Measurements from ENCODE around the gene PADI3. TPM values are rescaled to one million over a fixed set of nuclear protein-coding genes. Genes with fewer than 3 reads are reported as not detected.

The PADI3 gene
- total and polyA plus RNA-seq, 2 of the 4 experiments (the other 2 are of a cell fraction): not detected

- ATAC-seq (ENCODE audit: low read depth): no peak
- Histone ChIP-seq H2BK15ac (ENCODE audit: low read depth, low read length) (no peak overlapping the region), H3K79me1 (ENCODE audit: low read depth in 1 of 2, low read length in 2 of 2) (no peaks in the 10 kb centered on the region), H3K9ac (ENCODE audit: low read depth, low read length) (no peak overlapping the region), H3K27me3 (ENCODE audit: control insufficient read depth, insufficient read depth, low read length) (peaks cover 59% of the 10 kb centered on the region), H3K56ac (ENCODE audit: extremely low read depth, insufficient read depth, low read length) (no peak overlapping the region), H2AK9ac (replicated peaks; ENCODE audit: low read depth, low read length, poor library complexity) (no peak overlapping the region), H3K4me2 (ENCODE audit: low read depth, low read length) (no peak overlapping the region), H4K20me1 (ENCODE audit: insufficient read depth, low read length) (no peaks in the 10 kb centered on the region), H3K14ac (replicated peaks; ENCODE audit: low read depth, low read length) (no peak overlapping the region), H3K36me3 (ENCODE audit: control insufficient read depth, insufficient read depth, low read length) (no peaks in the 10 kb centered on the region), H2BK120ac (ENCODE audit: low read depth, low read length) (no peak overlapping the region), H3K4ac (ENCODE audit: low read depth, low read length) (no peak overlapping the region), H3K18ac (ENCODE audit: low read depth, low read length) (no peak overlapping the region), H4K5ac (ENCODE audit: low read depth, low read length) (no peak overlapping the region), H4K91ac (ENCODE audit: insufficient read depth, low read depth, low read length) (no peak overlapping the region), H3K4me3 (ENCODE audit: insufficient read depth, low read depth, low read length) (no peak overlapping the region), H2AK5ac (ENCODE audit: low read depth, low read length) (no peak overlapping the region), H3K27ac (ENCODE audit: insufficient read depth, low read length) (no peak overlapping the region), H2BK5ac (ENCODE audit: low read depth, low read length, poor library complexity, severe bottlenecking) (no peak overlapping the region), H2AFZ (replicated peaks; ENCODE audit: low read length, poor library complexity) (no peak overlapping the region), H4K8ac (ENCODE audit: low read depth in 2 of 2, low read length in 2 of 2) (no peak overlapping the region), H3K9me3 (ENCODE audit: control insufficient read depth, insufficient read depth, low read length) (no peaks in the 10 kb centered on the region; the same call in 1 of the 2 replicates), H3K4me1 (ENCODE audit: control insufficient read depth, insufficient read depth, low read length) (no peaks in the 10 kb centered on the region), H3K9me1 (ENCODE audit: insufficient read depth, low read length) (no peaks in the 10 kb centered on the region), H3K23ac (ENCODE audit: low read depth, low read length) (no peak overlapping the region), H2BK20ac (ENCODE audit: low read depth, low read length) (no peak overlapping the region)
- ChIA-PET CTCF (no interaction called here), POLR2A (ENCODE audit: unreplicated experiment) (no interaction called here)
- TF ChIP-seq NFE2L2 (IDR thresholded peaks at IDR 0.05; ENCODE audit: low read depth, low read length) (no peak), MXI1 (IDR thresholded peaks at IDR 0.05; ENCODE audit: borderline replicate concordance, low read depth, low read length) (no peak), CHD1 (IDR thresholded peaks at IDR 0.05; ENCODE audit: low read depth, low read length) (no peak), RFX5 (IDR thresholded peaks at IDR 0.05; ENCODE audit: low read depth, low read length) (no peak), RAD21 (IDR thresholded peaks at IDR 0.05; ENCODE audit: low read length) (no peak), SMC3 (IDR thresholded peaks at IDR 0.05; ENCODE audit: low read depth, low read length) (no peak), RCOR1 (IDR thresholded peaks at IDR 0.05; ENCODE audit: insufficient replicate concordance, low read length) (no peak)
- BruUV-seq (replicated peaks): no TSS peak
- dilution Hi-C loops (cut with HindIII; ENCODE audit: low sequenced_read_pairs, unreplicated experiment) (no loop called here), in situ Hi-C loops (cut with MboI; ENCODE audit: low sequenced_read_pairs) (no loop called here), intact Hi-C loops (cut with micrococcal nuclease) (no loop called here)
- DNase-seq: no peak
- WGBS, 2 experiments (ENCODE audit: extremely low coverage in 2 of 2, insufficient read length in 1 of 2): no CpG with 5 or more reads among the region's 8 CpGs
Measured at GRCh38 chr1:17281775-17282181, 32.9 kb downstream of the PADI3 start.
